ENCODE measurements around the gene ARHGAP44.

GRCh38 chr17:12947047-12947446 is 157.7 kb downstream of the ARHGAP44 start:
- TF ChIP-seq GATA2 (IDR thresholded peaks at IDR 0.05; ENCODE audit: low read depth, low read length) (no peak), GATA3 (IDR thresholded peaks at IDR 0.05; ENCODE audit: low read depth, low read length) (no peak)
